GM18868 (cell line): ENCODE measurements around the gene FAM240A.

Experiments
- ATAC-seq: cut with Tn5 transposase; IDR thresholded peaks from one replicate; pipeline ENCODE4 v1.9.1; 2021; ENCODE audit warnings: mild to moderate bottlenecking, moderate library complexity; ENCODE audit not compliant: unreplicated experiment

Gene FAM240A

GRCh38 chr3:46661776-46662766 lies 49.7 kb downstream of the FAM240A start:
- ATAC-seq = no peak

- no peak for ATAC-seq
Observed at GRCh38 chr3:46662771-46663551, 50.6 kb downstream of the FAM240A start.

GRCh38 chr3:46663591-46664135 lies 51.3 kb downstream of the FAM240A start:
- no peak for ATAC-seq

GRCh38 chr3:46664188-46664970 lies 52.1 kb downstream of the FAM240A start:
- ATAC-seq = no peak

- ATAC-seq = no peak
Observed at GRCh38 chr3:46664971-46665762, 52.8 kb downstream of the FAM240A start.

GRCh38 chr3:46665763-46666452 lies 53.6 kb downstream of the FAM240A start:
- ATAC-seq = no peak

GRCh38 chr3:46666453-46666845 lies 54.1 kb downstream of the FAM240A start:
- ATAC-seq = no peak

GRCh38 chr3:46667061-46667621 lies 54.8 kb downstream of the FAM240A start:
- ATAC-seq = no peak

GRCh38 chr3:46667657-46668056 lies 55.3 kb downstream of the FAM240A start:
- no peak for ATAC-seq

- ATAC-seq = no peak
Observed at GRCh38 chr3:46668116-46668515, 55.8 kb downstream of the FAM240A start.

GRCh38 chr3:46668591-46668990 lies 56.3 kb downstream of the FAM240A start:
- no peak for ATAC-seq

- no peak for ATAC-seq
Observed at GRCh38 chr3:46669191-46669999, 57.1 kb downstream of the FAM240A start.

- ATAC-seq = no peak
Observed at GRCh38 chr3:46670000-46670890, 57.9 kb downstream of the FAM240A start.

GRCh38 chr3:46670891-46671427 lies 58.6 kb downstream of the FAM240A start:
- no peak for ATAC-seq

- no peak for ATAC-seq
Observed at GRCh38 chr3:46671541-46672348, 59.4 kb downstream of the FAM240A start.

GRCh38 chr3:46672349-46672695 lies 60.0 kb downstream of the FAM240A start:
- ATAC-seq = no peak
